Nephron progenitor cell (in vitro differentiated cells): ENCODE data around the gene SPATA6.

Experiments
- DNase-seq: peaks from one replicate; pipeline ENCODE4 v3.0.0; 2021
- H3K27ac Mint-ChIP-seq: 2 replicates; pipeline ENCODE4 v1.8.0; 2021; ENCODE audit warnings: mild to moderate bottlenecking, moderate library complexity, mixed read lengths
- H3K27me3 Mint-ChIP-seq: 2 replicates; pipeline ENCODE4 v1.8.0; 2021; ENCODE audit warnings: mild to moderate bottlenecking, low read depth, mixed read lengths; ENCODE audit not compliant: poor library complexity
- H3K36me3 Mint-ChIP-seq: 2 replicates; pipeline ENCODE4 v1.8.0; 2021; ENCODE audit warnings: low read depth, mixed read lengths
- H3K4me1 Mint-ChIP-seq: 2 replicates; pipeline ENCODE4 v1.8.0; 2021; ENCODE audit warnings: mixed read lengths
- H3K4me3 Mint-ChIP-seq: 2 replicates; pipeline ENCODE4 v1.8.0; 2021; ENCODE audit warnings: mild to moderate bottlenecking, moderate library complexity, mixed read lengths
- H3K9me3 Mint-ChIP-seq: 2 replicates; pipeline ENCODE4 v1.8.0; 2021; ENCODE audit warnings: mild to moderate bottlenecking, moderate library complexity, mixed read lengths
- CTCF ChIP-seq: fragments of 200-600 bp; sonication (generic); IDR thresholded peaks from 2 replicates; pipeline ENCODE4 v1.5.0; 2021; ENCODE audit warnings: antibody characterized with exemption

The SPATA6 gene

GRCh38 chr1:48251323-48251722 lies 220.7 kb downstream of the SPATA6 start:
- TF ChIP-seq CTCF, result no peak
- H3K4me1 Mint-ChIP-seq, result no peaks in the 10 kb centered on the region
- no peak overlapping the region for H3K27ac Mint-ChIP-seq
- no peaks in the 10 kb centered on the region for H3K36me3 Mint-ChIP-seq
- H3K9me3 Mint-ChIP-seq, result no peaks in the 10 kb centered on the region
- H3K27me3 Mint-ChIP-seq, result peaks cover 35% of the 10 kb centered on the region
- DNase-seq, result no peak
- H3K4me3 Mint-ChIP-seq, result no peak overlapping the region

GRCh38 chr1:48250572-48250971 lies 221.4 kb downstream of the SPATA6 start:
- Mint-ChIP-seq H3K27ac (no peak overlapping the region), H3K27me3 (peaks cover 29% of the 10 kb centered on the region), H3K4me1 (no peaks in the 10 kb centered on the region), H3K36me3 (no peaks in the 10 kb centered on the region), H3K4me3 (no peak overlapping the region), H3K9me3 (no peaks in the 10 kb centered on the region)
- no peak for TF ChIP-seq CTCF
- no peak for DNase-seq

GRCh38 chr1:48249868-48250267 lies 222.1 kb downstream of the SPATA6 start:
- no peak for TF ChIP-seq CTCF
- H3K27ac Mint-ChIP-seq, result no peak overlapping the region
- H3K27me3 Mint-ChIP-seq, result peaks cover 27% of the 10 kb centered on the region
- H3K9me3 Mint-ChIP-seq, result no peaks in the 10 kb centered on the region
- no peaks in the 10 kb centered on the region for H3K36me3 Mint-ChIP-seq
- DNase-seq, result no peak
- H3K4me3 Mint-ChIP-seq, result no peak overlapping the region
- no peaks in the 10 kb centered on the region for H3K4me1 Mint-ChIP-seq

DNA sequence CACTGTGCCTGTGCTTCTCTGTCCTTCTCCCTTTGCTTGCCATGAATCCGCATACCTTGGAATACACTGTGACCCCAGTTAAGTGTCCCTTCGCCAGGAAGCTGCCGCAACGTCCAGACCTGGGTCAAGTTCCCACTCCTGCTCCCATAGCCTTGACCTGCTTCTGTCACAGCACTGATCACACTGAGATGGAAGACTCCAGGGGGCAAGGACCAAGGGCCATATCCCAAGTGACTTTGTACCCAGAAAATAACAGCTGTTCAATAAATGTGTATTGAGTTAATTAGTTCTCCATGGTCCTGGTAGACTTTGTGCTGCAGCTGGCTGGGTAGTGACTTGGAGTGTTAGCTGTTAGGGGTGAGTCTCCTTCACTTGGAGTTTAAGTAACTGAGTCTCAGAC lies 223.6 kb downstream of the SPATA6 start:
- Mint-ChIP-seq H3K27me3 (peaks cover 20% of the 10 kb centered on the region), H3K9me3 (no peaks in the 10 kb centered on the region), H3K36me3 (no peaks in the 10 kb centered on the region), H3K4me3 (no peak overlapping the region), H3K27ac (no peak overlapping the region), H3K4me1 (no peaks in the 10 kb centered on the region)
- no peak for DNase-seq
- TF ChIP-seq CTCF, result no peak

DNA sequence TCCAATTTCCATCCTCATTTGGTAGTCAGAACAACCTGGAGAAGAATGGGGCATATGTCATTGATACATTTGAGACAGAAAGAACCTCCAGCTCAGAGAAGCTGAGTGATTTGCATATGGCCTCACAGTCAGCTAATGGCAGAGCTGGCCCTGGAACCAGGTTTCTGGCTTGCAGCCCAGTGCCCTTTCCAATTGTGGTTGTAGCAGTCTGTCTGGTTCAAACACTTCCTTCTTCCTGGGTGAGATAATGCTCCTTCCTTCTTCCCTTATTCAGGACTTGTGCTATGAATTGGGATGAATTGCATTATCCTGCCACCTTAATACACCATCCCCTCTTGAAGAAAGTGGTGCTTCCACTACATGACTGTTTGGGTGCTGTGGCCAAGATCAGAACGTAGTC lies 225.3 kb downstream of the SPATA6 start:
- Mint-ChIP-seq H3K9me3 (no peaks in the 10 kb centered on the region), H3K4me3 (no peak overlapping the region), H3K4me1 (no peaks in the 10 kb centered on the region), H3K36me3 (no peaks in the 10 kb centered on the region), H3K27ac (no peak overlapping the region), H3K27me3 (peaks cover 21% of the 10 kb centered on the region)
- DNase-seq, result no peak
- TF ChIP-seq CTCF, result no peak
